GM12878 (cell line): ENCODE data around the gene GNB3. TPM values are rescaled to one million over a fixed set of nuclear protein-coding genes. Genes with fewer than 3 reads are reported as not detected.

Source experiments
- ATAC-seq: fragments of 200-7000 bp; cut with Tn5 transposase; 3 replicates; pipeline ENCODE4 v1.9.1; 2020; ENCODE audit warnings: mild to moderate bottlenecking, moderate library complexity
- BruUV-seq: library from RNA; stranded (reverse); fragments of 400-500 nt; replicated peaks from 2 replicates; lab custom pipeline; 2021; lab: Mats Ljungman, UMichigan
- CTCF ChIA-PET: fragments of 300-600 bp; sonication (Branson Sonifier 250); formaldehyde crosslinking; extraction: SDS; loops from one replicate; lab custom pipeline; 2021; ENCODE audit warnings: inconsistent platforms; lab: Yijun Ruan, JAX
- POLR2A ChIA-PET: fragments of 350-600 bp; formaldehyde crosslinking; extraction: SDS; loops from one replicate; lab custom pipeline; 2021; ENCODE audit warnings: inconsistent platforms; lab: Charles Lee
- RAD21 ChIA-PET: fragments of 300-600 bp; sonication (Branson Sonifier 250); formaldehyde crosslinking; loops from one replicate; lab custom pipeline; 2023; ENCODE audit warnings: antibody characterized with exemption; ENCODE audit not compliant: unreplicated experiment; lab: Charles Lee
- SMC1A ChIA-PET: fragments of 300-600 bp; sonication (Branson Sonifier 250); formaldehyde crosslinking; loops from one replicate; lab custom pipeline; 2023; ENCODE audit not compliant: unreplicated experiment, uncharacterized antibody; lab: Charles Lee
- DNase-seq: peaks from one replicate; pipeline ENCODE4 v3.0.0-alpha.2; 2011; ENCODE audit warnings: low read depth, low spot score
- FAIRE-seq: peaks from 3 replicates; lab custom pipeline; 2011; peaks lifted over from hg19 to GRCh38; lab: Jason Lieb, UNC
- H2AFZ ChIP-seq: 2 replicates; pipeline ENCODE4 v1.6.0; 2011; ENCODE audit warnings: low read depth, low read length, control low read depth; ENCODE audit not compliant: control insufficient read depth
- H3K27ac ChIP-seq: 2 replicates; pipeline ENCODE4 v1.5.1; 2011; ENCODE audit warnings: control low read depth; ENCODE audit not compliant: control insufficient read depth, insufficient read depth
- H3K27me3 ChIP-seq, 2 experiments: replicated peaks in 1 of 2; 2 replicates each; pipeline versions ENCODE4 v1.6.0 to v1.6.1; 2011; ENCODE audit warnings: low read length in 1 of 2; ENCODE audit not compliant: control insufficient read depth in 2 of 2, insufficient read depth in 2 of 2
- H3K36me3 ChIP-seq, 2 experiments: 2 replicates each; pipeline ENCODE4 v1.5.1; 2011; ENCODE audit warnings: low read length in 1 of 2; ENCODE audit not compliant: control insufficient read depth in 2 of 2, insufficient read depth in 2 of 2
- H3K4me1 ChIP-seq: 2 replicates; pipeline ENCODE4 v1.6.1; 2011; ENCODE audit warnings: mild to moderate bottlenecking, low read length, moderate library complexity, mixed read lengths; ENCODE audit not compliant: control insufficient read depth, insufficient read depth
- H3K4me2 ChIP-seq: 2 replicates; pipeline ENCODE4 v1.6.0; 2011; ENCODE audit warnings: control low read depth; ENCODE audit not compliant: control insufficient read depth, insufficient read depth
- H3K4me3 ChIP-seq: fragments of 200-600 bp; sonication (generic); 2 replicates; pipeline ENCODE4 v1.5.1; 2016
- H3K79me2 ChIP-seq: 2 replicates; pipeline ENCODE4 v1.6.0; 2011; ENCODE audit warnings: low read length; ENCODE audit not compliant: control insufficient read depth, insufficient read depth
- H3K9ac ChIP-seq: 2 replicates; pipeline ENCODE4 v1.8.0; 2011; ENCODE audit warnings: low read length, control low read depth, mixed read lengths; ENCODE audit not compliant: control insufficient read depth, insufficient read depth
- H3K9me3 ChIP-seq: replicated peaks from 3 replicates; pipeline ENCODE4 v1.5.1; 2011; ENCODE audit warnings: mild to moderate bottlenecking, low read length; ENCODE audit not compliant: control insufficient read depth, insufficient read depth
- H4K20me1 ChIP-seq: 2 replicates; pipeline ENCODE4 v1.6.0; 2011; ENCODE audit not compliant: control insufficient read depth, insufficient read depth
- BCLAF1 ChIP-seq: fragments of 450-650 bp; IDR thresholded peaks from 2 replicates; pipeline ENCODE4 v1.6.1; 2017; ENCODE audit warnings: antibody characterized with exemption, mild to moderate bottlenecking, moderate library complexity
- BMI1 ChIP-seq: fragments of 450-650 bp; IDR thresholded peaks from 2 replicates; pipeline ENCODE4 v1.6.1; 2016; ENCODE audit warnings: mild to moderate bottlenecking, moderate library complexity, borderline replicate concordance
- KAT2A ChIP-seq: conservative IDR thresholded peaks from 2 replicates; pipeline ENCODE4 v1.6.1; 2011; ENCODE audit warnings: low read depth, low read length; ENCODE audit not compliant: control insufficient read depth
- MEF2A ChIP-seq: IDR thresholded peaks from 2 replicates; pipeline ENCODE4 v1.6.1; 2011; ENCODE audit warnings: low read depth, mild to moderate bottlenecking, low read length, moderate library complexity; ENCODE audit not compliant: insufficient read depth
- NFXL1 ChIP-seq: fragments of 450-650 bp; IDR thresholded peaks from 2 replicates; pipeline ENCODE4 v1.6.1; 2017; ENCODE audit warnings: antibody characterized with exemption, mild to moderate bottlenecking, borderline replicate concordance
- NFYA ChIP-seq: IDR thresholded peaks from 2 replicates; pipeline ENCODE4 v1.6.1; 2011; ENCODE audit warnings: low read depth, mild to moderate bottlenecking, low read length, improper control_type of control experiment, borderline replicate concordance
- PAX5 ChIP-seq: IDR thresholded peaks from 2 replicates; pipeline ENCODE4 v1.6.1; 2011; ENCODE audit warnings: low read depth, low read length, borderline replicate concordance
- PAX8 ChIP-seq: fragments of 450-650 bp; IDR thresholded peaks from 2 replicates; pipeline ENCODE4 v1.6.1; 2017; ENCODE audit warnings: mild to moderate bottlenecking, moderate library complexity
- RELB ChIP-seq: fragments of 450-650 bp; IDR thresholded peaks from 2 replicates; pipeline ENCODE4 v1.6.1; 2017; ENCODE audit warnings: low read depth, mild to moderate bottlenecking, moderate library complexity
- SPI1 ChIP-seq: IDR thresholded peaks from 2 replicates; pipeline ENCODE4 v1.6.1; 2011; ENCODE audit warnings: low read depth, mild to moderate bottlenecking, low read length, moderate library complexity, borderline replicate concordance; ENCODE audit not compliant: insufficient read depth
- SUPT20H ChIP-seq: IDR thresholded peaks from 2 replicates; pipeline ENCODE4 v1.6.1; 2011; ENCODE audit warnings: low read depth, mild to moderate bottlenecking, low read length, moderate library complexity, borderline replicate concordance; ENCODE audit not compliant: control insufficient read depth
- YY1 ChIP-seq: IDR thresholded peaks from 2 replicates; pipeline ENCODE4 v1.6.1; 2011; ENCODE audit warnings: low read depth, mild to moderate bottlenecking, low read length
- ZNF274 ChIP-seq: IDR thresholded peaks from one replicate; pipeline ENCODE4 v1.8.0; 2011; ENCODE audit not compliant: insufficient read length, insufficient read depth
- WGBS: methylation state at CpG from one replicate; pipeline ENCODE4 v1.1.6; 2016; ENCODE audit warnings: low lambda C conversion rate; ENCODE audit not compliant: insufficient replicate concordance, insufficient coverage; ENCODE audit errors: missing lambda C conversion rate; 5-methylcytosine and 5-hydroxymethylcytosine counted together
- in situ Hi-C: fragments of 300-500 bp; cut with MboI; formaldehyde crosslinking; loops from 9 replicates; pipeline ENCODE4 v1.14.3; 2018; ENCODE audit warnings: mixed read lengths
- intact Hi-C: fragments of 100-400 bp; cut with micrococcal nuclease; formaldehyde crosslinking; loops from one replicate; pipeline ENCODE4 v1.14.2; 2022; ENCODE audit not compliant: unreplicated experiment
- polyA plus RNA-seq, 11 experiments: library from polyadenylated mRNA; depleted of rRNA in 4 of 11; unstranded in 6 of 11; stranded (reverse) in 5 of 11; fragments of >200 nt; fragmentation: Nextera tagmentation in 4 of 11; fragmentation: Illumina TruSeq in 1 of 11; extraction: Ambion mirVana in 4 of 11; extraction: Trizol in 1 of 11; gene quantifications; 1 replicate in 1 of 11; 2 replicates in 10 of 11; pipeline versions ENCODE4 v1.2.1 to v1.2.3, GENCODE V29; 2011 to 2016; ENCODE audit warnings: inconsistent platforms in 2 of 11, missing spikeins in 2 of 11, low read depth in 1 of 11
- total RNA-seq, 4 experiments: library from RNA; depleted of rRNA in 3 of 4; stranded (reverse); fragments of >200 nt in 3 of 4; fragmentation: Illumina TruSeq in 1 of 4; extraction: Trizol in 1 of 4; gene quantifications; 2 replicates each; pipeline versions ENCODE4 v1.2.1 to v1.2.3, GENCODE V29; 2013 to 2021
- TF ChIP-seq, protein P1 (sequence below): fragments of 450-650 bp; IDR thresholded peaks from 2 replicates; pipeline ENCODE4 v1.6.1; 2018; ENCODE audit warnings: borderline replicate concordance, mild to moderate bottlenecking; ENCODE audit not compliant: partially characterized antibody

Gene GNB3
- total and polyA plus RNA-seq, 10 of the 15 experiments (the other 5 are each of a cell fraction or from before 2014, with no cell fraction given): 0.05 to 1.1 (median 0.36) TPM

DNA sequence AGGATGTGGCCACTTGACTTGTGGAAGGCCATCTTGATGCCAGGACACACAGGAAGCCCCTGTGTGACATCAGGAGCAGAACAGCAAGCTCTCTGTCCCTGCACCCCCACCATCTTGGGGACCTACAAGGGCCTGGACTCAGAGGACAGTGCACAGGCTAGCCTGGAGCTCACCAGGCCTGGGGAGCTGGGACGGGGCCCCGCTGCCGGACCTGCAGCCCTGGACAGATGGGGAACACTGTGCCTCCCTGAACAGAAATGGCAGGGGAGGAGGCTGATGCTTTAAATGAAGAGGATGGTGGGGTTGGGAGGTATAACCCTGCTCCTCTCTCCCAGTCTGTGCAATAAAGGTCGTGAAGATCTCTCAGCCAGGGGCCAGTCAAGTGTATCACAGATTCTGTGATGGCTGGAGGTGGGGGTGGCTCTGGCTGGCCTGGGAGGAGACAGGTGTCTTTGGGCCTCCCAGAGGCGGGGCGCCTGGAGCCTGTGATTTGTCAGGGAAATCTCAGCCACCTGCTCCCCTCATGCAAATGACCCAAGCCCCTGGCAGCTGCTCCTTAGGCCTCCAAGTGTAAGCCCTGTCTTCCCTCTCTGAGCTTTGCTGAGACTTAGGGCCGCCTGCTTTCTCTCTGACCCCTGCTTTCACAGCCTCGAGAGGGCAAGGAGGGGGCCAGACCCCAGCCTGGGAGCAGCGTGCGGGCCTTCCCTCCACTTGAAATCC, 1.1 kb upstream of the GNB3 start (continued):
- TF ChIP-seq BCLAF1 (no peak), ZNF274 (no peak), PAX5 (no peak), PAX8 (no peak)

GRCh38 chr12:6840330-6840729, 395 bp upstream of the GNB3 start:
- ChIA-PET POLR2A (interaction anchor here (0.8 to 1.6 kb wide), 5 partner anchors 8 to 25 kb away, joined by 3 to 7 read pairs (median 4); partner anchors contain the start of gene CDCA3), SMC1A (interaction anchor here (1.0 to 5.1 kb wide), 4 partner anchors 10 to 87 kb away, joined by 3 to 22 read pairs (median 4); partner anchors contain the start of genes CDCA3, MLF2 and USP5), CTCF (interaction anchor here (0.8 to 1.6 kb wide), 6 partner anchors 10 to 87 kb away, joined by 3 to 5 read pairs (median 4); partner anchors contain the start of gene MLF2), RAD21 (interaction anchor here (0.9 to 2.3 kb wide), 4 partner anchors 8 to 87 kb away, joined by 3 to 12 read pairs (median 7); partner anchors contain the start of genes CDCA3 and MLF2)
- H3K36me3 ChIP-seq: no peaks in the 10 kb centered on the region
- BruUV-seq: no TSS peak
- intact Hi-C loops: no loop called here
- H3K4me2 ChIP-seq: peak overlapping the region; percentile 65; the same call in 1 of the 2 replicates
- H3K79me2 ChIP-seq: no peaks in the 10 kb centered on the region
- H3K27me3 ChIP-seq: no peaks in the 10 kb centered on the region
- H4K20me1 ChIP-seq: no peaks in the 10 kb centered on the region
- DNase-seq (no peak), ATAC-seq (peak; percentile 17), FAIRE-seq (no peak)
- peak overlapping the region; percentile 40 for H2AFZ ChIP-seq
- H3K4me3 ChIP-seq: no peak overlapping the region
- H3K9me3 ChIP-seq: no peaks in the 10 kb centered on the region
- in situ Hi-C loops: no loop called here
- peak overlapping the region; percentile 34; the same call in 1 of the 2 replicates for H3K9ac ChIP-seq
- 44% methylated on average over 1 of the region's 1 CpG for WGBS
- H3K4me1 ChIP-seq: peaks cover 10% of the 10 kb centered on the region
- no peak overlapping the region for H3K27ac ChIP-seq
- no peak for TF ChIP-seq YY1
- no peak for TF ChIP-seq SPI1
- TF ChIP-seq RELB: no peak
- no peak for TF ChIP-seq BMI1
- no peak for TF ChIP-seq NFXL1
- TF ChIP-seq, protein P1, sequence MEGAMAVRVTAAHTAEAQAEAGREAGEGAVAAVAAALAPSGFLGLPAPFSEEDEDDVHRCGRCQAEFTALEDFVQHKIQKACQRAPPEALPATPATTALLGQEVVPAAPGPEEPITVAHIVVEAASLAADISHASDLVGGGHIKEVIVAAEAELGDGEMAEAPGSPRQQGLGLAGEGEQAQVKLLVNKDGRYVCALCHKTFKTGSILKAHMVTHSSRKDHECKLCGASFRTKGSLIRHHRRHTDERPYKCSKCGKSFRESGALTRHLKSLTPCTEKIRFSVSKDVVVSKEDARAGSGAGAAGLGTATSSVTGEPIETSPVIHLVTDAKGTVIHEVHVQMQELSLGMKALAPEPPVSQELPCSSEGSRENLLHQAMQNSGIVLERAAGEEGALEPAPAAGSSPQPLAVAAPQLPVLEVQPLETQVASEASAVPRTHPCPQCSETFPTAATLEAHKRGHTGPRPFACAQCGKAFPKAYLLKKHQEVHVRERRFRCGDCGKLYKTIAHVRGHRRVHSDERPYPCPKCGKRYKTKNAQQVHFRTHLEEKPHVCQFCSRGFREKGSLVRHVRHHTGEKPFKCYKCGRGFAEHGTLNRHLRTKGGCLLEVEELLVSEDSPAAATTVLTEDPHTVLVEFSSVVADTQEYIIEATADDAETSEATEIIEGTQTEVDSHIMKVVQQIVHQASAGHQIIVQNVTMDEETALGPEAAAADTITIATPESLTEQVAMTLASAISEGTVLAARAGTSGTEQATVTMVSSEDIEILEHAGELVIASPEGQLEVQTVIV: no peak
- TF ChIP-seq MEF2A: no peak
- no peak for TF ChIP-seq SUPT20H
- TF ChIP-seq KAT2A: no peak
- no peak for TF ChIP-seq NFYA
